Skeletal muscle satellite cell (primary cell): Measurements from ENCODE around the gene BMERB1.

ENCODE experiments used
- H3K27me3 ChIP-seq: 2 replicates; pipeline ENCODE4 v1.7.0; 2013; ENCODE audit warnings: low read length; ENCODE audit not compliant: control insufficient read depth, insufficient read depth
- H3K36me3 ChIP-seq: 2 replicates; pipeline ENCODE4 v1.7.0; 2013; ENCODE audit warnings: mild to moderate bottlenecking, control low read depth, low read length; ENCODE audit not compliant: insufficient read depth
- H3K4me1 ChIP-seq: 2 replicates; pipeline ENCODE4 v1.7.0; 2013; ENCODE audit warnings: low read length; ENCODE audit not compliant: control insufficient read depth, insufficient read depth
- H3K4me2 ChIP-seq: 2 replicates; pipeline ENCODE4 v1.7.0; 2013; ENCODE audit warnings: mild to moderate bottlenecking, low read length
- H3K4me3 ChIP-seq: 2 replicates; pipeline ENCODE4 v1.7.0; 2013; ENCODE audit warnings: low read length
- H3K9ac ChIP-seq: 2 replicates; pipeline ENCODE4 v1.7.0; 2013; ENCODE audit warnings: mild to moderate bottlenecking, low read depth, low read length, moderate library complexity
- H3K9me3 ChIP-seq: replicated peaks from 2 replicates; pipeline ENCODE4 v1.7.0; 2013; ENCODE audit warnings: mild to moderate bottlenecking, control low read depth, low read length

BMERB1 gene

GRCh38 chr16:15586716-15587115 is 152.3 kb downstream of the BMERB1 start:
- Histone ChIP-seq H3K27me3 (no peaks in the 10 kb centered on the region), H3K4me3 (no peak overlapping the region), H3K4me1 (peaks cover 13% of the 10 kb centered on the region), H3K36me3 (peaks cover 50% of the 10 kb centered on the region), H3K9ac (no peak overlapping the region), H3K9me3 (peaks cover 10% of the 10 kb centered on the region), H3K4me2 (no peak overlapping the region)

- Histone ChIP-seq H3K4me2 (no peak overlapping the region), H3K9me3 (peaks cover 10% of the 10 kb centered on the region), H3K9ac (no peak overlapping the region), H3K36me3 (peaks cover 50% of the 10 kb centered on the region), H3K27me3 (no peaks in the 10 kb centered on the region), H3K4me1 (peaks cover 13% of the 10 kb centered on the region), H3K4me3 (no peak overlapping the region)
These were observed 152.9 kb downstream of the BMERB1 start for GRCh38 chr16:15587152-15587825.

- H3K27me3 ChIP-seq, result no peaks in the 10 kb centered on the region
- H3K4me1 ChIP-seq, result peaks cover 13% of the 10 kb centered on the region
- no peaks in the 10 kb centered on the region for H3K9me3 ChIP-seq
- no peak overlapping the region for H3K4me3 ChIP-seq
- H3K36me3 ChIP-seq, result peaks cover 43% of the 10 kb centered on the region
- H3K9ac ChIP-seq, result no peak overlapping the region
- no peak overlapping the region for H3K4me2 ChIP-seq
These were observed 157.9 kb downstream of the BMERB1 start for GRCh38 chr16:15592324-15592723.

- no peak overlapping the region for H3K4me2 ChIP-seq
- H3K27me3 ChIP-seq, result no peaks in the 10 kb centered on the region
- H3K4me3 ChIP-seq, result no peak overlapping the region
- H3K9me3 ChIP-seq, result no peaks in the 10 kb centered on the region
- peaks cover 13% of the 10 kb centered on the region for H3K4me1 ChIP-seq
- H3K9ac ChIP-seq, result no peak overlapping the region
- H3K36me3 ChIP-seq, result peaks cover 43% of the 10 kb centered on the region
These were observed 158.8 kb downstream of the BMERB1 start for GRCh38 chr16:15593235-15593634.

GRCh38 chr16:15594711-15595320 is 160.4 kb downstream of the BMERB1 start:
- Histone ChIP-seq H3K9ac (no peak overlapping the region), H3K27me3 (no peaks in the 10 kb centered on the region), H3K4me2 (no peak overlapping the region), H3K4me1 (peaks cover 13% of the 10 kb centered on the region), H3K36me3 (peaks cover 45% of the 10 kb centered on the region), H3K4me3 (no peak overlapping the region), H3K9me3 (no peaks in the 10 kb centered on the region)

- no peak overlapping the region for H3K4me3 ChIP-seq
- no peaks in the 10 kb centered on the region for H3K27me3 ChIP-seq
- H3K4me2 ChIP-seq, result no peak overlapping the region
- H3K9ac ChIP-seq, result no peak overlapping the region
- H3K4me1 ChIP-seq, result no peaks in the 10 kb centered on the region
- peaks cover 68% of the 10 kb centered on the region for H3K36me3 ChIP-seq
- H3K9me3 ChIP-seq, result no peaks in the 10 kb centered on the region
These were observed 162.7 kb downstream of the BMERB1 start for GRCh38 chr16:15597135-15597534.

GRCh38 chr16:15597822-15598647 is 163.6 kb downstream of the BMERB1 start:
- no peak overlapping the region for H3K4me2 ChIP-seq
- H3K27me3 ChIP-seq, result no peaks in the 10 kb centered on the region
- no peaks in the 10 kb centered on the region for H3K9me3 ChIP-seq
- no peaks in the 10 kb centered on the region for H3K4me1 ChIP-seq
- no peak overlapping the region for H3K4me3 ChIP-seq
- H3K36me3 ChIP-seq, result peaks cover 77% of the 10 kb centered on the region
- H3K9ac ChIP-seq, result no peak overlapping the region

- peaks cover 84% of the 10 kb centered on the region for H3K36me3 ChIP-seq
- H3K4me2 ChIP-seq, result no peak overlapping the region
These were observed 164.3 kb downstream of the BMERB1 start for GRCh38 chr16:15598648-15599190.

GRCh38 chr16:15599303-15600070 is 165.1 kb downstream of the BMERB1 start:
- H3K4me2 ChIP-seq, result no peak overlapping the region
- peaks cover 89% of the 10 kb centered on the region for H3K36me3 ChIP-seq
- no peaks in the 10 kb centered on the region for H3K27me3 ChIP-seq
- no peak overlapping the region for H3K4me3 ChIP-seq
- no peak overlapping the region for H3K9ac ChIP-seq
- peaks cover 2% of the 10 kb centered on the region for H3K4me1 ChIP-seq
- H3K9me3 ChIP-seq, result no peaks in the 10 kb centered on the region

More at GRCh38 chr16:15598648-15599190, 164.3 kb downstream of the BMERB1 start:
- no peak overlapping the region for H3K4me3 ChIP-seq
- H3K4me1 ChIP-seq, result no peaks in the 10 kb centered on the region
- H3K9me3 ChIP-seq, result no peaks in the 10 kb centered on the region
- no peaks in the 10 kb centered on the region for H3K27me3 ChIP-seq
- H3K9ac ChIP-seq, result no peak overlapping the region

GRCh38 chr16:15601212-15601879 is 167.0 kb downstream of the BMERB1 start:
- H3K4me1 ChIP-seq, result peaks cover 12% of the 10 kb centered on the region
- no peak overlapping the region for H3K9ac ChIP-seq
- H3K4me2 ChIP-seq, result no peak overlapping the region
- H3K4me3 ChIP-seq, result no peak overlapping the region
- peaks cover 74% of the 10 kb centered on the region for H3K36me3 ChIP-seq
- no peaks in the 10 kb centered on the region for H3K9me3 ChIP-seq
- H3K27me3 ChIP-seq, result no peaks in the 10 kb centered on the region
